ENCODE data around the gene CPEB1.

CPEB1 gene

GRCh38 chr15:82580713-82581112 is 66.5 kb downstream of the CPEB1 start:
- no peak for DNase-seq

DNA sequence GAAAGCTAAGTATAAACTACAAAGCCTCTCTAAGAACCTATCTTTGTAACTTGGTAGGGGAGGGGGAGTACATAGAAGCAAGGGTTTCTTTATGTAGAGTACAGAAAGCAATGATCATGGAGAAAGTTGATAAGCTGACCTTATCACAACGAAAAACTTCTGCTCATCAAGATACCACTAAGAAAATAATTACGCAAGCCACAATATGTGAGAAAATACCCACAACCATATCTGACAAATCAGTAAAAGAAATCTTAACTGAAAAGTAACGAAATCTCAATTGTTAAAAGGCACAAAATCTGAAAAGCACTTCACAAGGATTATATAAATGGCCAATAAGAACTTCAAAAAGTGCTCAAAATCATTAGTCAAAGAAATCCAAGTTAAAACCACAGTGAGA is 71.8 kb downstream of the CPEB1 start:
- DNase-seq: no peak

- no peak for DNase-seq
Measured at GRCh38 chr15:82572986-82573385, 74.2 kb downstream of the CPEB1 start.

DNA sequence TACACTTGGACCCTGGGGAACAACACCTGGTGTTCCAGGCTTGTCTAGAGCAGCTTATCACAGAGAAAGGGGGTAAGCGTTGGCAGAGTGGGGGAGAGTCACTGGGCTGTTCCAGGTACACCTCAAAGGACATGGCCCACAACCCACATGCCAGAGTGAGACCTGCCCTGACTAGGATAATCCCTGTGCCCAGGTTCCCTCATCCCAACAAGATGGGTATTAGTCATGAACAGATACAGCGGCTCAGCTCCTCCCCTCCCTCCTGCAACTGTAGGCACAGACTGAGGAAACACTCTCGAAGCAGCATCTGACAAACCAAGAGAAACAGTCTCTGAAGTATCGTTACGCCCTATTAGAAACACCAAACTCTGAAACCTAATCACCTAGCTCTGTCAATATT is 74.9 kb downstream of the CPEB1 start:
- DNase-seq: no peak

DNA sequence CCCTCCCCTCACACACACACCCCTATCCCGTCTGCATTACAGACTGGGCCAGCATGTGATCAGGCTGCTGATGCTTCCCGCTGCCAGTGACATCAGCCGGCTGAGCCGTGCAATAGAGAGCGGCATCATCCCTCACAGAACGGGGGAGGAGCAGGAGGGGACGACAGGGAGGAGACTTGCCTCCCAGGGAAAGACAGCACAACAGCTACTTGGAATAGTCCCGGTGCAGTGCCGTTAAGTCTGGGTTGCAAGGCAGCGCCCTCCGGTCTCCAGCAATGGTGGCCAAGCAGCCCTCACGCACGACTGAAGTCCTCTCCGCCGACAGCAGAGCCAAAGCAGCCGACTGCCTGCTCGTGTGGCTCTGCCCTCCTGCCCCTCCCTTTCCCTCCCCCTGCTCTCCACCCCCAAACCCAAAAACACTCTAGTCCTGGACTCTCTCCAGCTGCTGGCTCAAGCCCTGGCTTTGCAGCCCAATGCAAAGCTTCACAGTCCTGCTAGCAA is 75.4 kb downstream of the CPEB1 start:
- no peak for DNase-seq

GRCh38 chr15:82570721-82571508 is 76.2 kb downstream of the CPEB1 start:
- no peak for DNase-seq

- DNase-seq: no peak
Measured at GRCh38 chr15:82569834-82570233, 77.3 kb downstream of the CPEB1 start.

- DNase-seq: no peak
Measured at GRCh38 chr15:82568986-82569385, 78.2 kb downstream of the CPEB1 start.

DNA sequence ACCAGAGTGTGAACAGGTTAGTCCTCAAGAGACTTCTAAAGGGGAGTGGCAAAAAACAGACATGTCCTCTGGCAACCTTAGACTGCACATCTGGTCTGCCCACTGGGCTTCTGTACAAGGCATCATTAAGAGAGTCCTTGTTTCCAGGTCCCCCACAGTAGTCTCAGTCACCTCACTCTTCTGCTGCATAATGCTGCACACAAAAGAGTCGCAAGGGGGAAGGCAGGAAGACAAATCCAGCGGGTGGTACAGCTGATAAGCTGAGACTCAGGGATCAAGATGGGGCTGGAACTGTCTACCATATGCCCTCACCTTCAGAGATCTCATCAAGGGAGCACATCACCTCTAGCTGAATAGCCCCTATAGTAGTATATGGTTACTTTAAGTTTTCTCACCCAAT is 79.5 kb downstream of the CPEB1 start:
- DNase-seq: no peak

GRCh38 chr15:82566690-82567089 is 80.5 kb downstream of the CPEB1 start:
- DNase-seq: no peak

- DNase-seq: no peak
Measured at GRCh38 chr15:82558502-82558901, 88.7 kb downstream of the CPEB1 start.

DNA sequence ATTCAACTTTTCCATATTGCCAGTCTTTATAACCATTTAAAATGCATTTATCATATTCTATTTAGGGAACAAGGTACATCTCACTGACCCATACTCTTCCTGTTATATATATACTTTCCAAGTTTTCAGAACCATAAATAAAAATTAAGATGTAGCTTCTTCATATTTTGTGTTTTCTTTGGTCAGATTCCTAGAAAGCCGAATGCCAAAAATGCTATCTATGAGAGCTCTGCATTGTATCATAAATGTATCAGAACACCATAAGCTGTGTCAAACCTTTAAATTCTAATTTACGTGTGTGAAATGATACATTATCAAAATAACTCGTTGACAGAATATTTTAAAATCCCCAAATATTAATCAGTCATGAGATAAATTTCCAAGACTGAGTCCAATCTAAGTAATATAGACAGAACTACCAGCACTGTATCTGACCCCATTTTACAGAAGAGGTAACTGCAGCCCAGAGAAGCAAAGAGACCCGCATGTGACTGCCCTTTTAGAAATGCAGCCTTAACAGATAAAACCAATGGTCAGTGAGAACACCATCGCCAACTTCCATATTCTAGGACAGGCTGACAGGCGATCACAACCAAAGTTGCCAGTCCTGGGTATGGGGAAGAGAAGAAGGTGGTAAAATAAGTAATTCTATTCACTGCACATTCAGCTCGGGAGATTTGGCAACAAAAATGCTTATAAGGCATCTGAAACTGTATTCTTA is 90.7 kb downstream of the CPEB1 start:
- DNase-seq: no peak

DNA sequence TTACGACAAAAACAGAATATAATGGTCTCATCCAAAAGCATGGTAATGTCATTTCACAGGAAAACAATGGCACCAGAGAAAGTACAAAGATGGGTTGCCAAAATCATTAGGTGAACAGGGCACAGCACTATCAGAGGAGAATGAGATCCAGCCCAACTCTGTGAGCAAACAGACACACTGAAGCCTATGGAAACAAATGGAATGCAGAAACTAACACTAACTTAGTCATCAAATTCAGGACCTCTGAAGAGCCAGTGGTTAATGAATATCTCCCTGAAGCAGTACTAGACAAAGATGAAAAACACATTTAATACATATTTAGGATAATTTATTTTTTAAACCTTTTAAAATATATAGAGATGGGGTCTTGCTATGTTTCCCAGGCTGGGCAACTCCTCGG is 92.3 kb downstream of the CPEB1 start:
- no peak for DNase-seq

DNA sequence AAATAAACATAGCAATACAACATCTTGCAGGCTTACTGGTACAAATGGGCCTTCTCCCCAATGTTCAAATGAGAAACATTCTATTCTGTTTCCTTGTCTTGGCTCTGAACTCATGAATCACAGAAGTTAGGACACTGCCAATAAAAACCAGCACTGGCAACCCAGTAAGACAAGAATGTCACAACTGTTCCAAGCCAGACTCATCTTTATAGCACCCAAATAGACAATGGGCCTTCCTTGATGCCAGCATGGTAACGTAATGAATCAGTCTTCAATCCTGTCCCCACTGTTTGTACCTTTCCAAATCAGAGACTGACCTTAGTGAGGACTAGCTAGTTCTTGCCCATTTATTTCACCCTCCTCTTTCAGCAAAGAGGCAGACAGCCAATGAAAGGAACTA is 92.8 kb downstream of the CPEB1 start:
- no peak for DNase-seq

- no peak for DNase-seq
Measured at GRCh38 chr15:82553846-82554245, 93.3 kb downstream of the CPEB1 start.

- no peak for DNase-seq
Measured at GRCh38 chr15:82552861-82553260, 94.3 kb downstream of the CPEB1 start.

DNA sequence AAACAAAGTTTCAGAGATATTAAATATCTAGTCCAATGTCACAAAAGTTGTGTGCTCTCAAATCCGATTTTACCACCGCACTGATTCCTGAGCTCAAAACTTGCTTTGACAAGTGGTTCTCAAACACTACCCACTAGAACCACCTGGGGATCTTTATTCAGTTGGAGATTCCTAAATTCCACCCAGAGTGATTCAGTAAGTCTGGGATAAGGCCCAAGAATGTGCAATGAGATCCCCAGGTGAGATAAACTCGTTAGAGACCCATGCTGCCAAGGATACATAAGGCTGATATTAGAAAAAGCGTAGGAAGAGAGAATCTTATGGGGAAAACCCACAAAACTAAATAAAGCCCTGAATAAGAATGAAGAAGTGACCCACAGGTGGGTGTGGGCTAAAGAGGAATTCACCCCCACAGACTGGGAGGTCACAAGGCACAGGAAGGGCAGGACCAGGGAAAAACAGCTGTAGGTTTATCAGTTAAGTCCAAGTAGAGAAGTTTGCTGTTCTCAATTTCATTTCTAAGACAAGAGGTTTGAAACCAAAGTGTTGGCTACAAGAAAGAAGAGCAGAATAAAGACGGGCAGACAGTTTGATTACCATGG is 95.4 kb downstream of the CPEB1 start:
- DNase-seq: no peak

DNA sequence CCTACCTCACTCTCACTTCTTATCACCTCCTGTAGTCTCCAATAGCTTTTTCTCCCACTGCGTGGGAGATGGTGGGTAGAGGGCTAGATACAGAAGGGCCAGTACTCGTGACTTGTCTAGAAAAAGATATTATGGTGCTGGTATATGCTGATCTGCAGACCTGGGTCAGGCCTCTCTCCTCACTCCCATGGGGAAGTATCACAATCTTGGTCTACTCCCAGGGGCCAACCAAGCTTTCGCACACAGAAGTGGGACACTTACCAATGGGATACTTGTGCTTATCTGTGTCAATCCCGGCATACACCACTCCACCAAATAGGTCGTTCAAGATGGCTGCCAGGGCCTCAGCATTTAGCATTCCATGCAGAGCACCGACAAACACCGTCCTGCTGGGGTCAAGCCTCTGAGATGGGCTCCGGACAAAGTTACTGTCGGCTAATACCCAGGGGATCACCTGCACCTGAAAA is 97.9 kb downstream of the CPEB1 start:
- no peak for DNase-seq

DNA sequence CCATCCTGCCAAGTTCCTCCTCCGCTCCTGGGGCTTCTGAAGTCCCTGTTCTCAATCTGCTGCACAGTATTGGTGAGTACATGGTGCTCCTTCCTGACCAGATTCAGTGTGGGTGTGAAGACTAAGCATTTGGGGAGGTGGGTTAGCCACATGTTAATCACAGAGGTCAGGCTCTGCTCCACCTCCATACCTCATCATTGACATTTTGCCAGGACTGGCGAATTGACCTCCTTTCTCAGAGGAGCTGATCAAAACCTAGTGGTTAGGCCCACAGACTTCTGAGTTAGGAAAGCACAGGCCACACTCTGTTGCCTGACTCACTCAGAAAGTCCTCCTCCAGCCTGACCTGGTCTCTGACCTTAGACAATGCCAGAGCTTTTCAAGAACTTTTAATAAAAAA is 98.5 kb downstream of the CPEB1 start:
- DNase-seq: no peak

DNA sequence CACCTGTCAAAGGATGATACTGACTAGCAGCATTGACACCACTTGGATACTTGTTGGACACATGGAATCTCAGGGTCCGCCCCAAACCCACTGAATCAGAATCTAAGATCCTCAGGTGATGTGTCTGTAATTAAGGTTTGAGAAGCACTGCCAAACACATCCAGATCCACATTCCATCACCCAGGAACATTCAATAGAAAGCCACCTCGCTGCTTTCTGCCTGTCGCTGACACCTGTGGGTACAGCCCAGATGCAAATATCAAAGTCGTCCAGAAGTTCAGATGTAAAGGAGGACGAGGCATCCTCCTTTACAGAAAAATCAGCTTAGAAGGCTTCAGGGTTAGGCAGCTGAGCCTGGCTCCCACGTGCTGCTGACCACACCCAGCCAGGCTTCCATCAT is 101.7 kb downstream of the CPEB1 start:
- DNase-seq: no peak

DNA sequence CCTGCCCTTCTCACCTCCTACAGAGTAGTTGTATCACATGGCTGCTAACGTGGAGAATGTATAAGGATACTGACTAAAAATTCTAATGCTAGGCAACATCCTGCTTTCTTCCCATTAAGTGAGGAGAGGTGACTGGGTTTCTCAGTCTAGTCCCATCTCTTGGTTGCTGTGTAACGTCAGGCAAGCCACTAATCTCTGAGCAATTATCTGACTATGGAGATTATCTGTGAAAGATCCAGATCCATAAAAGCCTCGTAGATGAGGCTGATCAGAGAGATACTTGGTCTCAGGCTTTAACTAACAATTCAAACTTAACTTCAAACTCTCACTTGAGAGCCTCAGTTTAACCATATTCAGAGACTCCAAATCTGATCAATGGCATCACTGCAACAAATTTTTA is 102.2 kb downstream of the CPEB1 start:
- no peak for DNase-seq

DNA sequence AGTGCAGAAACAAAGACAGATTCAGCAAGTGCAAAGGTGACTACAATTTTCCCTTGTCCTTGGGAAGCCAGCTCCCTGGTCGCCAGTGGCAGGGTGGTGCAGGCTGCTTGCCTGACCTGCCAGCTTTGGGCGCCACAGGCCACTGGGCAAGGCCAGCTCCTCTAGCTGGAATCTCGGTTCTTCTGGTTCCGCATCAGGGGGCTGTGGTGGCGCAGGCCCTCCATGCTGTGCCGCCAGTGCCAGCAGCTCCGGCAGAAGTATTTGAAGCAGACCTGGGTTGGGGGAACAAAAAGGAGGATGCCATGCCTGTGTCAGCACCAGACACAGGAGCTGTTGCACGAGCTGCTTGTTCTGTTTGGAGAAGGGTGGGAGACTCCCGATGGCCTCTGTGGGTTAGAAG is 102.7 kb downstream of the CPEB1 start:
- no peak for DNase-seq

DNA sequence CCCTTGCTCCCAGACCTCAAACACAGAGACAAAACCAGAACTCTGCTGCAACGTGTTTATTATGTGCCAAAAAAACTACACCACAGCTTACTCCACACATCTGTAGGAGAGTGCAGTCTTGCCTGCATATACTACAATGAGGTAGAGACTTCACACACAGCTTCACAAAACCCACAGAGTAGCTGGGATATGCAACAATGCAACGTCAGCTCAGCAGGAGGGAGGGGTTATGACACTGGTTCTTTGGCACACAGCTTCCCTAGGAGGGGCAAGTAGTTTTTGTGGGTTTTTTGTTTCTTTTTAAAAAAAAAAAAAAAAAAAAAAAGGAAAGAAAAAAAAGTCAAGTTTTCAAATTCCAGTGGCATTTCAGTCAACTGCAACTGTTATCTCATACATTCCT is 104.0 kb downstream of the CPEB1 start:
- no peak for DNase-seq

- DNase-seq: no peak
Measured at GRCh38 chr15:82540984-82541431, 106.2 kb downstream of the CPEB1 start.

Data from stimulated activated CD4-positive, alpha-beta T cell treated with anti-CD3 and anti-CD28 coated beads, Interleukin-2, amount 100 ng/mL, for 48 hours (primary cell).